HFFc6 (cell line): Measurements from ENCODE around the gene ORC1. TPM values are rescaled to one million over a fixed set of nuclear protein-coding genes. Genes with fewer than 3 reads are reported as not detected.

Experiments used
- DNase-seq: peaks from one replicate; pipeline ENCODE4 v3.0.0-alpha.2; 2018
- H3K27ac Mint-ChIP-seq: 2 replicates; pipeline ENCODE4 v1.8.0; 2020; ENCODE audit warnings: mild to moderate bottlenecking, mixed read lengths
- H3K27me3 Mint-ChIP-seq: 2 replicates; pipeline ENCODE4 v1.8.0; 2021; ENCODE audit warnings: mild to moderate bottlenecking, moderate library complexity, mixed read lengths; ENCODE audit not compliant: insufficient read depth
- H3K36me3 Mint-ChIP-seq: 2 replicates; pipeline ENCODE4 v1.8.0; 2021; ENCODE audit warnings: low read depth, mixed read lengths
- H3K4me1 Mint-ChIP-seq: 2 replicates; pipeline ENCODE4 v1.8.0; 2020; ENCODE audit warnings: low read depth, mixed read lengths
- H3K4me3 Mint-ChIP-seq: 2 replicates; pipeline ENCODE4 v1.8.0; 2020; ENCODE audit warnings: mild to moderate bottlenecking, moderate library complexity, mixed read lengths
- H3K9me3 Mint-ChIP-seq: 2 replicates; pipeline ENCODE4 v1.8.0; 2020; ENCODE audit warnings: mild to moderate bottlenecking, mixed read lengths
- CTCF ChIP-seq: fragments of 200-600 bp; sonication (generic); IDR thresholded peaks from 2 replicates; pipeline ENCODE4 v1.5.0; 2021; ENCODE audit warnings: antibody characterized with exemption, mild to moderate bottlenecking
- long read RNA-seq: library from polyadenylated mRNA; unstranded; transcript quantifications from one replicate; pipeline ENCODE4 v2.0.0, GENCODE V29; 2019
- total RNA-seq, 6 experiments: library from RNA; stranded (reverse); fragmentation: NEBNext Ultra II Directional; extraction: Animal tissue kit (Norgen Biotek cat#: 25700); gene quantifications; 2 replicates in 1 of 6; 3 replicates in 5 of 6; pipeline ENCODE4 v1.2.3, GENCODE V29; 2021

The ORC1 gene
- total RNA-seq = 1 to 10 TPM; 3.1 to 8.3 (median 6.7) TPM
- long read RNA-seq, partial matches to known transcripts = 0 of 3 reads
- long read RNA-seq, other reads (novel, unspliced or antisense) = 0 of 3 reads

DNA sequence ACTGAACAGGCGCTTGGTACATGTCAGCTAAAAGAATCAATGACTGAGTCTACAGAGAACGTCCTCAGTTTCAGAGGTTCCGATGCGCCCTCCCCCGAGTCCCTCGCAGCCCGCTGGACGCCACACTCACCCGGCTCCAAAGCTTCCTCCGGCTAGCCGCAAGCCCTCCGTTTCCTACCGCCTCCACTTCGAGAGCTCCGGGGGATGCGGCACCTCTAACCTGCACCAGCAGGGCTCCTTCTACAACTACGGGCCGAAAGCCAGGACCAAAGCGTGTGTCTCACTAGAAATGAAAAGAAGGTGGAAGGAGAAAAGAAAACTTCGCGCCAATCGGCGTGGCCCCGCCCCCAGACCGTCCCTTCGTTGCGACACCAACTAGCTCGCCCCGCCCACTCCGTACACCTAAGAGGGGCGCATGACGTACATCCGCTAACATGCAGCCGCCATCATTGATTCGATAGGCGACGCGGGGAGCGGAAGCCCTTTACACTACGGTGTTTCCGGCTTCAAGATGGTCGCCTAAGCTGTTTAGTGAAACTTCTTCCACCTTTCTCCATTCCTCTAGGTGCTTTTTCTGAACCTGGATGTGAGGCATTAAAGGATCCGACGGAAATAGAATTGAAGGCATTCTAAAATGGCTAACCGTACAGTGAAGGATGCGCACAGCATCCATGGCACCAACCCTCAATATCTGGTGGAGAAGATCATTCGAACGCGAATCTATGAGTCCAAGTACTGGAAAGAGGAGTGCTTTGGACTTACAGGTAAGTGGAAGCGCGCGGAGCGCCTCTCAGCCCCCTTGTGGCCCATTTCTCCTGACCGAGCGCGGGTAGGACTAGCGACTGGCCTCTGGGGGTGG, at the start of gene ORC1, which contains the start of gene PRPF38A:
ORC1 (minus strand) TSS at position 308 of the 859 bp plus-strand sequence. CDS start 2,200 bp downstream, outside the sequence.
PRPF38A (plus strand) TSS at position 487 of the 859 bp plus-strand sequence; CDS start at position 635, 148 bp downstream.
- peak; percentile 94 for DNase-seq
- H3K27ac Mint-ChIP-seq = peak within 1 kb of the TSS; percentile 97
- H3K36me3 Mint-ChIP-seq = peaks cover 24% of the 10 kb centered on the region
- peak within 1 kb of the TSS; percentile 100 for H3K4me3 Mint-ChIP-seq
- H3K4me1 Mint-ChIP-seq = peaks cover 30% of the 10 kb centered on the region
- peak; percentile 81 for TF ChIP-seq CTCF
- no peaks in the 10 kb centered on the region for H3K27me3 Mint-ChIP-seq
- H3K9me3 Mint-ChIP-seq = no peaks in the 10 kb centered on the region

DNA sequence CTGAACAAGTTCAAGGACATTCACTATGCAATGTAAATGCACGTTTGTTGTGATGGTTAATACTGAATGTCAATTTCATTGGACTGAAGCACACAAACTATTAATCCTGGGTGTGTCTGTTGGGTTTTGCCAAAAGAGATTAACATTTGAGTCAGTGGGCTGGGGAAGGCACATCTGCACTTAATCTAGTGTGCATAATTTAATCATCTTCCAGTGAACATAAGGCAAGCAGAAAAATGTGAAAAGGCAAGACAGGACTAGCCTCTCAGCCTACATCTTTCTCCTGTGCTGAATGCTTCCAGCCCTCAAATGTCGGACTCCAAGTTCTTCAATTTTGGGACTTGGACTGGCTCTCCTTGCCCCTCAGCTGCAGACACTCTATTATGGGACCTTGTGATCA, 40.2 kb upstream of the ORC1 start:
- H3K27ac Mint-ChIP-seq = no peak overlapping the region
- TF ChIP-seq CTCF = no peak
- H3K9me3 Mint-ChIP-seq = no peaks in the 10 kb centered on the region
- no peak for DNase-seq
- H3K36me3 Mint-ChIP-seq = no peaks in the 10 kb centered on the region
- no peak overlapping the region for H3K4me3 Mint-ChIP-seq
- peaks cover 5% of the 10 kb centered on the region; the same call in 1 of the 2 replicates for H3K4me1 Mint-ChIP-seq
- no peaks in the 10 kb centered on the region for H3K27me3 Mint-ChIP-seq

- no peak for TF ChIP-seq CTCF
- Mint-ChIP-seq H3K27me3 (no peaks in the 10 kb centered on the region), H3K9me3 (no peaks in the 10 kb centered on the region), H3K4me3 (no peak overlapping the region), H3K36me3 (no peaks in the 10 kb centered on the region; the same call in 1 of the 2 replicates), H3K4me1 (no peaks in the 10 kb centered on the region), H3K27ac (no peak overlapping the region)
- DNase-seq = no peak
Measured at GRCh38 chr1:52439976-52440375, 35.8 kb upstream of the ORC1 start.

DNA sequence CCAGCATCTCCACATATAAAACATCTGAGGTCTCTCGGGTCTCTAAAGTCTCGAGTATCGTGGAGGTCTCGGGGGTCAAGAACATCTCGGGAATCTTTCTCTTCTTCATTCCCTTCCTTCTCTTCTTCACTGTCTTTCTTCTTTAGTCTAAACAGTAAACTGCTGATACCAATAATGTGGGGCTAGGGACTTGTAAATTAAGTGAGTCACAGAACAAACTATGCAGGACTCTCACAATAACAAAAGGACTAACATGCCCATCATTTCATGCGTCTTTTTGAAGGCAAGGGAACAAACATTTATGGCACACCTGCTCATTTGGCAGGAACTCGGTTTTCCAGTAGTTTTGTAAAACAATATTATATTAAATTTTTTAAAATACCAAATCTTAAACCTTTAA, 32.6 kb upstream of the ORC1 start:
- Mint-ChIP-seq H3K27me3 (no peaks in the 10 kb centered on the region), H3K4me3 (no peak overlapping the region), H3K36me3 (no peaks in the 10 kb centered on the region; the same call in 1 of the 2 replicates), H3K9me3 (no peaks in the 10 kb centered on the region), H3K4me1 (no peaks in the 10 kb centered on the region), H3K27ac (no peak overlapping the region)
- no peak for DNase-seq
- TF ChIP-seq CTCF = no peak

- Mint-ChIP-seq H3K4me3 (no peak overlapping the region), H3K9me3 (no peaks in the 10 kb centered on the region), H3K27me3 (no peaks in the 10 kb centered on the region; the same call in none of the 2 replicates), H3K36me3 (peaks cover 6% of the 10 kb centered on the region), H3K27ac (no peak overlapping the region), H3K4me1 (no peaks in the 10 kb centered on the region)
- no peak for DNase-seq
- no peak for TF ChIP-seq CTCF
Measured at GRCh38 chr1:52435650-52436049, 31.4 kb upstream of the ORC1 start.
